Mononuclear cell (primary cell): ENCODE results near the gene ASB1. TPM values are rescaled to one million over a fixed set of nuclear protein-coding genes. Genes with fewer than 3 reads are reported as not detected.

Source experiments
- H3K27me3 ChIP-seq: 2 replicates; pipeline ENCODE4 v1.6.0; 2011; ENCODE audit warnings: low read length, control low read depth; ENCODE audit not compliant: insufficient read depth
- H3K4me1 ChIP-seq: 2 replicates; pipeline ENCODE4 v1.5.1; 2011; ENCODE audit warnings: mild to moderate bottlenecking, low read length, control low read depth; ENCODE audit not compliant: insufficient read depth
- H3K4me3 ChIP-seq: 2 replicates; pipeline ENCODE4 v1.5.1; 2011; ENCODE audit warnings: mild to moderate bottlenecking, low read length, moderate library complexity
- H3K9me3 ChIP-seq: 2 replicates; pipeline ENCODE4 v1.5.1; 2011; ENCODE audit warnings: low read depth, mild to moderate bottlenecking, control low read depth, low read length
- total RNA-seq: library from RNA; depleted of rRNA; stranded (reverse); fragments of >200 nt; gene quantifications from one replicate; pipeline ENCODE4 v1.2.3, GENCODE V29; 2012

The ASB1 gene
- total RNA-seq, 1 donor: 10.5 TPM

GRCh38 chr2:238479847-238480246 lies 53.1 kb downstream of the ASB1 start:
- Histone ChIP-seq H3K9me3 (peaks cover 9% of the 10 kb centered on the region), H3K4me1 (no peaks in the 10 kb centered on the region), H3K4me3 (no peak overlapping the region), H3K27me3 (no peaks in the 10 kb centered on the region)

- H3K9me3 ChIP-seq: peaks cover 9% of the 10 kb centered on the region
- no peaks in the 10 kb centered on the region for H3K27me3 ChIP-seq
- no peak overlapping the region for H3K4me3 ChIP-seq
- H3K4me1 ChIP-seq: no peaks in the 10 kb centered on the region
Measured at GRCh38 chr2:238483021-238483420, 56.3 kb downstream of the ASB1 start.

- Histone ChIP-seq H3K9me3 (peaks cover 9% of the 10 kb centered on the region), H3K4me3 (no peak overlapping the region), H3K27me3 (no peaks in the 10 kb centered on the region), H3K4me1 (no peaks in the 10 kb centered on the region)
Measured at GRCh38 chr2:238483656-238484055, 56.9 kb downstream of the ASB1 start.

GRCh38 chr2:238484522-238485452 lies 58.1 kb downstream of the ASB1 start:
- H3K9me3 ChIP-seq: peaks cover 9% of the 10 kb centered on the region
- H3K27me3 ChIP-seq: no peaks in the 10 kb centered on the region
- H3K4me1 ChIP-seq: no peaks in the 10 kb centered on the region
- H3K4me3 ChIP-seq: no peak overlapping the region

GRCh38 chr2:238486123-238486848 lies 59.6 kb downstream of the ASB1 start:
- no peaks in the 10 kb centered on the region for H3K4me1 ChIP-seq
- no peaks in the 10 kb centered on the region for H3K27me3 ChIP-seq
- no peaks in the 10 kb centered on the region for H3K9me3 ChIP-seq
- H3K4me3 ChIP-seq: no peak overlapping the region

GRCh38 chr2:238487134-238487533 lies 60.4 kb downstream of the ASB1 start:
- Histone ChIP-seq H3K27me3 (no peaks in the 10 kb centered on the region), H3K9me3 (no peaks in the 10 kb centered on the region), H3K4me1 (no peaks in the 10 kb centered on the region), H3K4me3 (no peak overlapping the region)

- Histone ChIP-seq H3K4me3 (no peak overlapping the region), H3K4me1 (no peaks in the 10 kb centered on the region), H3K27me3 (no peaks in the 10 kb centered on the region), H3K9me3 (no peaks in the 10 kb centered on the region)
Measured at GRCh38 chr2:238487652-238488346, 61.1 kb downstream of the ASB1 start.

- no peak overlapping the region for H3K4me3 ChIP-seq
- peaks cover 2% of the 10 kb centered on the region for H3K4me1 ChIP-seq
- H3K9me3 ChIP-seq: no peaks in the 10 kb centered on the region
Measured at GRCh38 chr2:238488347-238488826, 61.7 kb downstream of the ASB1 start.

GRCh38 chr2:238489431-238489830 lies 62.7 kb downstream of the ASB1 start:
- H3K9me3 ChIP-seq: no peaks in the 10 kb centered on the region
- H3K27me3 ChIP-seq: no peaks in the 10 kb centered on the region
- peaks cover 11% of the 10 kb centered on the region for H3K4me1 ChIP-seq
- H3K4me3 ChIP-seq: no peak overlapping the region

More at GRCh38 chr2:238488347-238488826, 61.7 kb downstream of the ASB1 start:
- no peaks in the 10 kb centered on the region for H3K27me3 ChIP-seq

- peaks cover 15% of the 10 kb centered on the region for H3K4me1 ChIP-seq
- H3K27me3 ChIP-seq: no peaks in the 10 kb centered on the region
- H3K4me3 ChIP-seq: no peak overlapping the region
- no peaks in the 10 kb centered on the region for H3K9me3 ChIP-seq
Measured at GRCh38 chr2:238489896-238490295, 63.2 kb downstream of the ASB1 start.

GRCh38 chr2:238492840-238493239 lies 66.1 kb downstream of the ASB1 start:
- Histone ChIP-seq H3K4me3 (no peak overlapping the region), H3K9me3 (no peaks in the 10 kb centered on the region), H3K4me1 (peaks cover 15% of the 10 kb centered on the region), H3K27me3 (no peaks in the 10 kb centered on the region)

GRCh38 chr2:238493411-238493810 lies 66.7 kb downstream of the ASB1 start:
- no peaks in the 10 kb centered on the region for H3K27me3 ChIP-seq
- no peak overlapping the region for H3K4me3 ChIP-seq
- H3K9me3 ChIP-seq: no peaks in the 10 kb centered on the region
- H3K4me1 ChIP-seq: peaks cover 15% of the 10 kb centered on the region

- H3K9me3 ChIP-seq: no peaks in the 10 kb centered on the region
- peaks cover 15% of the 10 kb centered on the region for H3K4me1 ChIP-seq
- no peak overlapping the region for H3K4me3 ChIP-seq
- no peaks in the 10 kb centered on the region for H3K27me3 ChIP-seq
Measured at GRCh38 chr2:238493880-238494572, 67.3 kb downstream of the ASB1 start.

- H3K4me3 ChIP-seq: no peak overlapping the region
- no peaks in the 10 kb centered on the region for H3K9me3 ChIP-seq
- H3K4me1 ChIP-seq: peaks cover 15% of the 10 kb centered on the region
- H3K27me3 ChIP-seq: no peaks in the 10 kb centered on the region
Measured at GRCh38 chr2:238494573-238494961, 67.8 kb downstream of the ASB1 start.
